GM19463 (cell line): ENCODE measurements around the gene RAVER1.
"Not testable (repeated sequence)": the region's sequence is repeated elsewhere in the genome, so short reads cannot be mapped to it uniquely, and the experiment has no call there.

Experiments
- ATAC-seq: cut with Tn5 transposase; IDR thresholded peaks from one replicate; pipeline ENCODE4 v1.9.1; 2021; ENCODE audit warnings: mild to moderate bottlenecking, moderate library complexity; ENCODE audit not compliant: unreplicated experiment

The RAVER1 gene, protein sequence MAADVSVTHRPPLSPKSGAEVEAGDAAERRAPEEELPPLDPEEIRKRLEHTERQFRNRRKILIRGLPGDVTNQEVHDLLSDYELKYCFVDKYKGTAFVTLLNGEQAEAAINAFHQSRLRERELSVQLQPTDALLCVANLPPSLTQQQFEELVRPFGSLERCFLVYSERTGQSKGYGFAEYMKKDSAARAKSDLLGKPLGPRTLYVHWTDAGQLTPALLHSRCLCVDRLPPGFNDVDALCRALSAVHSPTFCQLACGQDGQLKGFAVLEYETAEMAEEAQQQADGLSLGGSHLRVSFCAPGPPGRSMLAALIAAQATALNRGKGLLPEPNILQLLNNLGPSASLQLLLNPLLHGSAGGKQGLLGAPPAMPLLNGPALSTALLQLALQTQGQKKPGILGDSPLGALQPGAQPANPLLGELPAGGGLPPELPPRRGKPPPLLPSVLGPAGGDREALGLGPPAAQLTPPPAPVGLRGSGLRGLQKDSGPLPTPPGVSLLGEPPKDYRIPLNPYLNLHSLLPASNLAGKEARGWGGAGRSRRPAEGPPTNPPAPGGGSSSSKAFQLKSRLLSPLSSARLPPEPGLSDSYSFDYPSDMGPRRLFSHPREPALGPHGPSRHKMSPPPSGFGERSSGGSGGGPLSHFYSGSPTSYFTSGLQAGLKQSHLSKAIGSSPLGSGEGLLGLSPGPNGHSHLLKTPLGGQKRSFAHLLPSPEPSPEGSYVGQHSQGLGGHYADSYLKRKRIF

DNA sequence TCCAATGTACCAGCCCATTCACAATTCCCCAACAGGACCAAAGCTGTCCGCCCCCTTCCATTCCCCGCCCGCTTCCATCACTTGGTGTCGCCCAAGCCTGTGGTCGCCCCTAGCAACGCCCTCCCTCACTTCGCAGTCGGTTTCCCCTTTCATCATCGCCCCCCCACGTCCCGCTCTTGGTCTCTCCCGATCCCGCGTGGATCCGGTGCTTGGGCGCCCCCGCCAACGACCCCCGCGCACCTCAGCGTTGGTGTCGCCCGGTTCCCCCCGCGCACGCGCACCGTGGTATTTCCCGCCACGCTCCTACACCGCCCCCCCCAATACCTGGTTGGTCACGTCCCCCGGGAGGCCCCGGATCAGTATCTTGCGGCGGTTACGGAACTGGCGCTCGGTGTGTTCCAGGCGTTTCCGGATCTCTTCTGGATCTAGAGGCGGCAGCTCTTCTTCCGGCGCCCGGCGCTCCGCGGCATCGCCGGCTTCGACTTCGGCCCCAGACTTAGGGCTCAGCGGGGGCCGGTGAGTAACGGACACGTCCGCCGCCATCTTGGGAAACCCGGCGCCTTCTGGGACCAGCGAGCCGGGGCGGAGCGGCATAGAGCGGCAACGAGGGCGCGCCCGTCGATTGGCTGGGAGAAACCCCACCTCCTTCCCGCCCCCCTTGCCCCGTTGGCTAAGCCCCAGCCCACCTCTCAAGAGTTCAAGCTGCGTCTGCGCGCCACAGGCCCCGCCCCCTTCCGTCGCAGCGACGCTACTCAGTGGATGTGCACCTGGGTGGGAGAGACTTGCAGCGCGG lies at the start of gene RAVER1:
TSS of gene RAVER1 (minus strand) at position 565 of the 793 bp plus-strand sequence. CDS start at position 543, 22 bp downstream.
- ATAC-seq, result peak; percentile 91

DNA sequence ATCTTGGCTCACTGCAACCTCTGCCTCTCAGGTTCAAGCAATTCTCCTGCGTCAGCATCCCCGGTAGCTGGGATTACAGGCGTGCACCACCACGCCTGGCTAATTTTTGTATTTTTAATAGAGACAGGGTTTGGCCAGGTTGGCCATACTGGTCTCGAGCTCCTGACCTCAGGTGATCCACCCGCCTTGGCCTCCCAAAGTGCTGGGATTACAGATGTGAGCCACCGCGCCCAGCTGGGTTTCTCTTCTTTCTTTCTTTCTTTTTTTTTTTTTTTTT lies 49.8 kb upstream of the RAVER1 start:
- ATAC-seq, result not testable (repeated sequence)

DNA sequence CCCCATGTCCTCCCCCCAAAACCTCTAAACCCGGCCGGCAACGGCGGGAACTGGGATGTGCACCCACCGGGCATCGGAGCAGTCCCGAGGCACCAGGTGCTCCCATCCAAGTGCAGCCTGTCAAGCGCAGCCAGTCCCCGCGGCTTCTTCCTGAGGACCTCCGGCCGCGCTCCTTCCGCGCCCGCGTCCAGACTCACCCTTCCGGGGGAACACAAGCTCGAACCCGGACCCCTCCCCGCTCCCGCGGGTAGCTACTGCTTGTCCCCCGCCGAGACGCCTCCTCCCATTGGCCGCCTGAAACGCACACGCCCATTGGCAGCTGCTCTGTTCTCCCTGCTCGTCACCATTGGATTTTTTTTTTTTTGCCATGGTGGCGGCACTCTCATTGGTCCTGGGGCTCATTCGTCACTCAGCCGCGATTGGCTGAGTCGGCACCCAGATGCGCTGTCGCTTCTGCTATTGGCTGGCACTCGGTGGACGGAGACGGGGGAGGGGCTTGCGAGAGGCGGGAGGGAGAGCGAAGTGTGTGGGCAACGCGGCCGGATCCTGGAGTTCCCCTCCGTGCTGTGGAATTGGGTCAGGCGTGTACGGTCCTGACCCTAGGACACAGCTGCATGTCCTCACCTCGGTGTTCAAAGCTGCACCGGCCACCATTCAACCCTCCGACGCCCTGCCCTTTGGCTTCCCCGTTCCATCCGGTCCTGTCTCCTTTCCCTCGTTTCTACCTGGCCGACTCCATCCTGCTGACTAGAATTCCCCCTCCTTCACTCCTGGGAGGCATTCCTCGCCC lies 47.2 kb upstream of the RAVER1 start, which contains the start of gene TYK2:
TSS of gene TYK2 (minus strand) at position 260 of the 790 bp plus-strand sequence. CDS start 2,166 bp downstream, outside the sequence.
- peak; percentile 96 for ATAC-seq

- no peak for ATAC-seq
Measured at GRCh38 chr19:10379880-10380312, 46.6 kb upstream of the RAVER1 start.

GRCh38 chr19:10378124-10378523 lies 44.8 kb upstream of the RAVER1 start:
- no peak for ATAC-seq

DNA sequence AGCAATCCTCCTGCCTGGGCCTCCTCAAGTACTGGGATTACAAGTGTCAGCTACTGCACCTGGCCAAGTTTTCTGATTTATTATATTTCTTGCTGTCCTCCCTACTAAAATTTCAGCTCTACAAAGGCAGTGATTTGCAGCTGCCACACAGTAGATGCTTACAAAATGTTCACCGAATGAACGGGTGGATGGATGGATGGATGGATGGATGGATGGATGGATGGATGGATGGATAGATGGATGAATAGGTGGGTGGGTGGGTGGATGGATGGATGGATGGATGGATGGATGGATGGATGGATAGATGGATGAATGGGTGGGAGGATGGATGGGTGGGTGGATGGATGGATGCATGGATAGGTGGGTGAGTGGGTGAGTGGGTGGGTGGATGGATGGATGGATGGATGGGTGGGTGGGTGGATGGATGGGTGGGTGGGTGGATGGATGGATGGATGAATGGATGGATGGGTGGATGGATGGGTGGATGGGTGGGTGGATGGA lies 43.9 kb upstream of the RAVER1 start:
- ATAC-seq, result not testable (repeated sequence)

DNA sequence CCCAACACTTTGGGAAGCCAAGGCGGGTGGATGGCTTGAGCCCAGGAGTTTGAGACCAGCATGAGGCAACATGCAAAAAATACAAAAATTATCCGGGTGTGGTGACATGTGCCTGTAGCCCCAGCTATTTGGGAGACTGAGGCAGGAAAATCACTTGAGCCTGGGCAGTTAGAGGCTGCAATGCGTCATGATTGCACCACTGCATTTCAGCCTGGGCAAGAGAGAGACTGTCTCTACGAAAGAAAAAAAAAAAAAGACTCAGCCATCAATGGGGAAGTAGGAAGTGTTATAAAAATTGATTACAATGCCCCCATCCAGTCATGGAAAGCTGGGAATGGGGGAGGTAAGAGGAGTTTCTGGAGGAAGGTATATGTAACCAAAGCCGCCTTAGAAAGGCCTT lies 41.6 kb upstream of the RAVER1 start:
- no peak for ATAC-seq

GRCh38 chr19:10372690-10373089 lies 39.4 kb upstream of the RAVER1 start:
- ATAC-seq, result no peak

GRCh38 chr19:10368101-10368803 lies 34.9 kb upstream of the RAVER1 start:
- no peak for ATAC-seq

DNA sequence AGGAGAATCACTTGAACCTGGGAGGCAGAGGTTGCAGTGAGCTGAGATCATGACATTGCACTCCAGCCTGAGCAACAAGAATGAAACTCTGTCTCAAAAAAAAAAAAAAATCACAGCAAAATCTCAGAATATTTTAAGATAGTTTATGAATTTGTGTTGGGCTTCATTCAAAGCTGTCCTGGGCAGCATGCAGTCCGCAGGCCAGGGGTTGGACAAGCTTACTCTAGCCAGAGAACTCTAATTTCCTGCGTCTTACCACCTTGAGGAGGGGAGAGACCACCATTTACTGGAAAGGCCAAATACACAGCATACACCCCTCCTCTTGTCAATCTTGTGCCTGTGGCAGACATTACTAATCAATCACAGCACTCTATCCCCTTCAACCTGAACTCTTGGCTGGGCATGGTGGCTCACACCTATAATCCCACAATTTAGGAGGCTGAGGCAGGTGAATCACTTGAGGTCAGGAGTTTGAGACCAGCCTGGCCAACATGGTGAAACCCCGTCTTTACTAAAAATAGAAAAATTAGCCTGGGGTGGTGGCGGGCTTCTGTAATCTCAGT lies 33.7 kb upstream of the RAVER1 start:
- ATAC-seq, result not testable (repeated sequence)

- ATAC-seq, result no peak
Measured at GRCh38 chr19:10365518-10365917, 32.2 kb upstream of the RAVER1 start.

DNA sequence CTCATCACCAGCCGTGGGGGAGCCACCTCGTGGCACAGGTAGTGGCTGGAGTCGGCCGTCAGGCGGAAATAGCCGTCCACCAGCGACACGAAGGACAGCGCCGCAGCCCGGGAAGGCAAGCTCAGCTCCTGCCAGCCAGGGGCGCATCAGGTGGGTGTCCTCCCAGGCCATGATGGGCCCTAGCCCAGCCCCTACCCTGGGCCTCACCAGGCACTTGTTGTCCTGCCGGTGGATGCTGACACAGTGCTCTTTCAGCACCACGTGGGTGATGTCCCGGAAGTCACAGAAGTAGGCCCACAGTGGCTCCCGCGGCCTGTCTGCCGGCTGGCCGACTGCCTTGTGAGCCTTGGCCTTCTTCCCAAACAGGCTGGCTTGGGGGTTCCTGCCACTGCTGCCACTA lies 31.3 kb upstream of the RAVER1 start:
- ATAC-seq, result no peak

- no peak for ATAC-seq
Measured at GRCh38 chr19:10363789-10364281, 30.5 kb upstream of the RAVER1 start.

GRCh38 chr19:10362259-10362658 lies 28.9 kb upstream of the RAVER1 start:
- no peak for ATAC-seq

DNA sequence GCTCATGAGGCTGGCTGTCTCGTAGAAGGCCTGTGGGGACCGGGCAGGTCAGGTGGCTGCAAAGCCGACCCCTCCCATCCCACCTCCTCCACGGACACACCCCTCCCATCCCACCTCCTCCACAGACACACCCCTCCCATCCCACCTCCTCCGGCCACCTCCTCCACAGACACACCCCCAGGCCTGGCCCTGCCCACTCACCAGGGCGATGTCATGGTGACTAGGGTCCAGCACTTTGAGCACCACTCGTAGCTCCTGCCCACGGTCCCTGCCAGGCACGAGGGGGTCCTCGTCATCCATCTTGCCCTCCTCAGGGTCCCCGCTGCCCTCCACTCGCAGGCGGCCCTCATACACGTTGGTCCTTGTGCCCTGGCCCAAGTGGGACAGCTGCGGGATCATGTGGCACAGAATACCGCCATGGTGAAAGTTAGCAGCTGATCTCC lies 28.3 kb upstream of the RAVER1 start:
- no peak for ATAC-seq

GRCh38 chr19:10356431-10356830 lies 23.1 kb upstream of the RAVER1 start:
- ATAC-seq, result no peak

- no peak for ATAC-seq
Measured at GRCh38 chr19:10353793-10354391, 20.6 kb upstream of the RAVER1 start.

DNA sequence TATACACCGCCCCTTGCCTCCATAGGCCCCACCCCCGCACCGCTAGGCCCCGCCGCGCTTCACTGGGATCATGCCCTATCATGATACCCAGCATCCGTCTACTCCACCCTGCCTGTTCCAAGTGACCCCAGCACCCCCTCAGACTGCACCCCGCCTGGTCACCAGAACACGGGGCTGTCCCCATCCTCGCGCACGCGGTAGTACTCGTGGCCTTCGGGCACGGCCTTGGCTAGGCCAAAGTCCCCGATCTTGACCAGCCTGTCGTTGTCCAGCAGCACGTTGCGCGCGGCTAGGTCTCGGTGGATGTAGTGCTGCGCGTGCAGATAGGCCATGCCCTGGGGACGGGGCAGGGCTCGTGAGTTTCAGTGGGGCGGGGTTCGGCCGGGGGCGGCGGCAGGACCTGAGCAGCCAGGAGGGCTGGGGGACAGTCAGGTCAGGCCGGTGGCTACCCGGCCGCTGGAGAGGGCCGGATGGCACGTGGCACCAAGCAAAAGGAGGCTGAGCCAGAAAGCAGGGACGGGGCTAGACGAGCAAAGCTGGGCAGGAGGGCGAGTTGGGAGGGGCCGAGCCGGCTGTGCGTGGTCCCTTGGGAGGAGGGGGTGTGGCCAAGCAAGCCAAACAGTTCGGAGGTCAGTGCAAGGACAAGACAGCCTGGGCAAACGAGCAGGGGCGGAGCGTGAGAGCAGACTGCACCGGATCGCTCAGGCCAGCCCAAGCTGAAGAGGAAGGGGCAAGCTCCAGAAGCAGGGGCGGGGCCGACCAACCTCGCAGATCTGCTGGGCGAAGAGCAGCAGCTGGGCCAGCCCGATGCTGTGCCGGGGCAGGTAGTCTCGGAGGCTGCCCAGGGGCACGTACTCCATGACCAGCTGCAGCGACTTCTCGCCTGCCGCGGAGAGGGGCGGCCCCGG lies 19.7 kb upstream of the RAVER1 start:
- ATAC-seq, result no peak
